H9 (cell line): Measurements from ENCODE around the gene SETBP1. TPM values are rescaled to one million over a fixed set of nuclear protein-coding genes. Genes with fewer than 3 reads are reported as not detected.
A peak's percentile ranks its signal among the peaks of the same experiment; 100 is the strongest.

Source experiments
- DNase-seq: peaks from one replicate; pipeline ENCODE4 v3.0.0-alpha.2; 2017
- H2AFZ ChIP-seq: one replicate; pipeline ENCODE4 v1.6.1; 2013; ENCODE audit warnings: mild to moderate bottlenecking, low read length, control low read depth, moderate library complexity
- H2AK5ac ChIP-seq: 2 replicates; pipeline ENCODE4 v1.6.1; 2013; ENCODE audit warnings: low read length, control low read depth, mixed read lengths; ENCODE audit not compliant: insufficient read length
- H2BK120ac ChIP-seq: one replicate; pipeline ENCODE4 v1.6.1; 2013; ENCODE audit warnings: low read depth, mild to moderate bottlenecking, low read length, control low read depth, inconsistent platforms; ENCODE audit not compliant: poor library complexity, severe bottlenecking
- H2BK12ac ChIP-seq: 2 replicates; pipeline ENCODE4 v1.6.1; 2013; ENCODE audit warnings: low read length, control low read depth, mixed read lengths, low read depth; ENCODE audit not compliant: insufficient read length
- H2BK15ac ChIP-seq: 2 replicates; pipeline ENCODE4 v1.6.1; 2013; ENCODE audit warnings: low read depth, low read length, control low read depth
- H2BK20ac ChIP-seq: one replicate; pipeline ENCODE4 v1.6.1; 2013; ENCODE audit warnings: low read depth, mild to moderate bottlenecking, low read length, control low read depth, inconsistent platforms; ENCODE audit not compliant: poor library complexity, severe bottlenecking
- H2BK5ac ChIP-seq: 2 replicates; pipeline ENCODE4 v1.6.1; 2013; ENCODE audit warnings: low read length, control low read depth, mixed read lengths; ENCODE audit not compliant: insufficient read length
- H3K14ac ChIP-seq: 2 replicates; pipeline ENCODE4 v1.6.1; 2013; ENCODE audit warnings: low read length, control low read depth; ENCODE audit not compliant: insufficient read depth
- H3K18ac ChIP-seq: 2 replicates; pipeline ENCODE4 v1.6.1; 2013; ENCODE audit warnings: low read depth, mild to moderate bottlenecking, mixed read lengths, low read length, control low read depth; ENCODE audit not compliant: insufficient read length
- H3K23ac ChIP-seq: 2 replicates; pipeline ENCODE4 v1.6.1; 2013; ENCODE audit warnings: low read length, control low read depth, mixed read lengths, low read depth; ENCODE audit not compliant: insufficient read length
- H3K23me2 ChIP-seq: 2 replicates; pipeline ENCODE4 v1.6.1; 2013; ENCODE audit warnings: low read depth, mild to moderate bottlenecking, mixed read lengths, low read length, control low read depth; ENCODE audit not compliant: insufficient read length, poor library complexity, severe bottlenecking
- H3K27ac ChIP-seq: 2 replicates; pipeline ENCODE4 v1.5.1; 2013; ENCODE audit warnings: low read length, control low read depth, mixed read lengths, low read depth; ENCODE audit not compliant: insufficient read length
- H3K27me3 ChIP-seq: 2 replicates; pipeline ENCODE4 v1.6.1; 2013; ENCODE audit warnings: low read length, control low read depth, inconsistent platforms; ENCODE audit not compliant: insufficient read depth
- H3K4ac ChIP-seq: 2 replicates; pipeline ENCODE4 v1.6.1; 2013; ENCODE audit warnings: low read depth, mild to moderate bottlenecking, control low read depth, inconsistent platforms, low read length, moderate library complexity
- H3K4me1 ChIP-seq: 2 replicates; pipeline ENCODE4 v1.6.1; 2013; ENCODE audit warnings: low read length, control low read depth, inconsistent platforms; ENCODE audit not compliant: insufficient read depth
- H3K4me2 ChIP-seq: 2 replicates; pipeline ENCODE4 v1.6.1; 2013; ENCODE audit warnings: low read length, control low read depth, mixed read lengths; ENCODE audit not compliant: insufficient read length, insufficient read depth
- H3K56ac ChIP-seq: 2 replicates; pipeline ENCODE4 v1.6.1; 2013; ENCODE audit warnings: low read depth, mild to moderate bottlenecking, mixed read lengths, low read length, control low read depth; ENCODE audit not compliant: insufficient read length
- H3K79me1 ChIP-seq: 2 replicates; pipeline ENCODE4 v1.6.1; 2013; ENCODE audit warnings: low read depth, mild to moderate bottlenecking, moderate library complexity, low read length, control low read depth, inconsistent platforms; ENCODE audit not compliant: insufficient read depth, poor library complexity, severe bottlenecking
- H3K79me2 ChIP-seq: 2 replicates; pipeline ENCODE4 v1.6.1; 2013; ENCODE audit warnings: low read length, control low read depth, inconsistent platforms; ENCODE audit not compliant: insufficient read depth
- H3K9ac ChIP-seq: 2 replicates; pipeline ENCODE4 v1.6.1; 2013; ENCODE audit warnings: low read length, control low read depth, mixed read lengths; ENCODE audit not compliant: insufficient read length; ENCODE audit errors: extremely low read depth
- H3K9me3 ChIP-seq: one replicate; pipeline ENCODE4 v1.6.1; 2013; ENCODE audit warnings: low read depth, low read length, inconsistent platforms; ENCODE audit not compliant: control insufficient read depth
- H3T11ph ChIP-seq: one replicate; pipeline ENCODE4 v1.6.1; 2013; ENCODE audit warnings: mild to moderate bottlenecking, low read length, control low read depth, inconsistent platforms
- H4K20me1 ChIP-seq: one replicate; pipeline ENCODE4 v1.6.1; 2013; ENCODE audit not compliant: control insufficient read depth, insufficient read length, insufficient read depth
- H4K5ac ChIP-seq: 2 replicates; pipeline ENCODE4 v1.6.1; 2013; ENCODE audit warnings: low read depth, mild to moderate bottlenecking, mixed read lengths, low read length, control low read depth; ENCODE audit not compliant: insufficient read length
- H4K8ac ChIP-seq: replicated peaks from 2 replicates; pipeline ENCODE4 v1.6.1; 2013; ENCODE audit warnings: low read length, control low read depth, mixed read lengths, low read depth; ENCODE audit not compliant: insufficient read length
- H4K91ac ChIP-seq: 2 replicates; pipeline ENCODE4 v1.6.1; 2013; ENCODE audit warnings: low read depth, mild to moderate bottlenecking, moderate library complexity, mixed read lengths, low read length, control low read depth; ENCODE audit not compliant: insufficient read length
- H3K27ac Mint-ChIP-seq, 3 experiments: 2 replicates in 2 of 3; 3 replicates in 1 of 3; pipeline ENCODE4 v1.8.0; 2020 to 2021; ENCODE audit warnings: mixed read lengths in 3 of 3, mild to moderate bottlenecking in 1 of 3, moderate library complexity in 1 of 3
- H3K27me3 Mint-ChIP-seq: 2 replicates; pipeline ENCODE4 v1.8.0; 2021; ENCODE audit warnings: low read depth, mild to moderate bottlenecking, moderate library complexity, mixed read lengths
- H3K36me3 Mint-ChIP-seq, 3 experiments: 2 replicates in 2 of 3; 3 replicates in 1 of 3; pipeline ENCODE4 v1.8.0; 2020 to 2021; ENCODE audit warnings: low read depth in 3 of 3, mixed read lengths in 3 of 3; ENCODE audit not compliant: insufficient read depth in 1 of 3
- H3K4me1 Mint-ChIP-seq, 2 experiments: 2 replicates each; pipeline ENCODE4 v1.8.0; 2020; ENCODE audit warnings: mixed read lengths in 2 of 2
- H3K4me3 Mint-ChIP-seq, 2 experiments: 2 replicates in 1 of 2; 3 replicates in 1 of 2; pipeline ENCODE4 v1.8.0; 2020 to 2021; ENCODE audit warnings: mild to moderate bottlenecking in 2 of 2, mixed read lengths in 2 of 2, moderate library complexity in 1 of 2
- H3K9me3 Mint-ChIP-seq, 2 experiments: 2 replicates in 1 of 2; 3 replicates in 1 of 2; pipeline ENCODE4 v1.8.0; 2020; ENCODE audit warnings: mild to moderate bottlenecking in 2 of 2, mixed read lengths in 2 of 2, moderate library complexity in 1 of 2
- CTCF ChIP-seq: fragments of 200-600 bp; sonication (generic); conservative IDR thresholded peaks from 3 replicates; pipeline ENCODE4 v1.8.0; 2021; ENCODE audit warnings: antibody characterized with exemption, mild to moderate bottlenecking
- WGBS: extraction: QIAGEN DNeasy Blood & Tissue Kit; methylation state at CpG from one replicate; pipeline ENCODE4 v1.1.7; 2013; ENCODE audit warnings: missing lambda C conversion rate, low lambda C conversion rate, mixed read lengths; ENCODE audit not compliant: insufficient read length; ENCODE audit errors: extremely low coverage; 5-methylcytosine and 5-hydroxymethylcytosine counted together
- total RNA-seq: library from RNA; stranded (reverse); gene quantifications from 2 replicates; pipeline ENCODE4 v1.2.1, GENCODE V29; 2021

The SETBP1 gene
- total RNA-seq, 1 experiment from 2014 or later = 4.6 TPM

- H3K4me3 Mint-ChIP-seq = no peak overlapping the region
- no peak overlapping the region for H3K18ac ChIP-seq
- H4K8ac ChIP-seq = no peak overlapping the region
- no peak overlapping the region for H2AFZ ChIP-seq
- no peak overlapping the region for H4K5ac ChIP-seq
- H3K27ac ChIP-seq = no peak overlapping the region
- no peaks in the 10 kb centered on the region for H4K20me1 ChIP-seq
- H3K4me1 ChIP-seq = 0 out of 2 replicates have a peak, but pooled peaks cover 3% of the 10 kb centered on the region
- H3K4me1 Mint-ChIP-seq = peaks cover 16 to 19% of the 10 kb centered on the region in 2 experiments
- no peaks in the 10 kb centered on the region for H3K27me3 ChIP-seq
- no CpG with 5 or more reads among the region's 13 CpGs for WGBS
- H3T11ph ChIP-seq = no peak overlapping the region
- H3K14ac ChIP-seq = no peak overlapping the region
- TF ChIP-seq CTCF = no peak
- H3K27ac Mint-ChIP-seq = peak overlapping the region in 1 of 3 experiments; percentile 33; a peak in 1 of 7 replicates
- no peak overlapping the region for H2BK120ac ChIP-seq
- H3K56ac ChIP-seq = no peak overlapping the region
- peaks cover 54% of the 10 kb centered on the region for H3K27me3 Mint-ChIP-seq
- DNase-seq = no peak
- no peak overlapping the region for H2BK20ac ChIP-seq
- no peak overlapping the region for H4K91ac ChIP-seq
- no peaks in the 10 kb centered on the region for H3K79me1 ChIP-seq
- peaks cover 14 to 27% (median 15%) of the 10 kb centered on the region in 3 experiments for H3K36me3 Mint-ChIP-seq
- no peaks in the 10 kb centered on the region for H3K79me2 ChIP-seq
- H3K9ac ChIP-seq = no peak overlapping the region
- H2AK5ac ChIP-seq = no peak overlapping the region
- H2BK15ac ChIP-seq = no peak overlapping the region
- no peaks in the 10 kb centered on the region; a peak in 1 of 5 replicates for H3K9me3 Mint-ChIP-seq
- no peak overlapping the region for H3K23ac ChIP-seq
- H2BK5ac ChIP-seq = no peak overlapping the region
- no peaks in the 10 kb centered on the region for H3K23me2 ChIP-seq
- no peaks in the 10 kb centered on the region for H3K9me3 ChIP-seq
- no peak overlapping the region for H2BK12ac ChIP-seq
- no peak overlapping the region for H3K4ac ChIP-seq
- no peak overlapping the region for H3K4me2 ChIP-seq
These were observed 270.1 kb downstream of the SETBP1 start for GRCh38 chr18:44950685-44951195.
